ENCODE results near the gene ELMO1. TPM values are rescaled to one million over a fixed set of nuclear protein-coding genes. Genes with fewer than 3 reads are reported as not detected.

Gene ELMO1
- polyA plus RNA-seq, 2 of the 4 experiments (the other 2 are of a cell fraction) = 2.3 to 6.1 TPM

- TF ChIP-seq MAFK (IDR thresholded peaks at IDR 0.05; ENCODE audit: partially characterized antibody) (peak; percentile 32), RAD21 (conservative IDR thresholded peaks at IDR 0.05 in 1 of 2, IDR thresholded peaks at IDR 0.05 in 1 of 2) (peak; percentile 38 to 58; a peak in 3 of 5 replicates), HOXB13 (CRISPR knock-in tag; IDR thresholded peaks at IDR 0.05; ENCODE audit: low read depth) (no peak), POLR2AphosphoS2 (conservative IDR thresholded peaks at IDR 0.05; ENCODE audit: low read length) (no peak), SMC3 (IDR thresholded peaks at IDR 0.05) (peak; percentile 41; the same call in 2 of the 3 replicates)
- TF ChIP-seq, protein P1, sequence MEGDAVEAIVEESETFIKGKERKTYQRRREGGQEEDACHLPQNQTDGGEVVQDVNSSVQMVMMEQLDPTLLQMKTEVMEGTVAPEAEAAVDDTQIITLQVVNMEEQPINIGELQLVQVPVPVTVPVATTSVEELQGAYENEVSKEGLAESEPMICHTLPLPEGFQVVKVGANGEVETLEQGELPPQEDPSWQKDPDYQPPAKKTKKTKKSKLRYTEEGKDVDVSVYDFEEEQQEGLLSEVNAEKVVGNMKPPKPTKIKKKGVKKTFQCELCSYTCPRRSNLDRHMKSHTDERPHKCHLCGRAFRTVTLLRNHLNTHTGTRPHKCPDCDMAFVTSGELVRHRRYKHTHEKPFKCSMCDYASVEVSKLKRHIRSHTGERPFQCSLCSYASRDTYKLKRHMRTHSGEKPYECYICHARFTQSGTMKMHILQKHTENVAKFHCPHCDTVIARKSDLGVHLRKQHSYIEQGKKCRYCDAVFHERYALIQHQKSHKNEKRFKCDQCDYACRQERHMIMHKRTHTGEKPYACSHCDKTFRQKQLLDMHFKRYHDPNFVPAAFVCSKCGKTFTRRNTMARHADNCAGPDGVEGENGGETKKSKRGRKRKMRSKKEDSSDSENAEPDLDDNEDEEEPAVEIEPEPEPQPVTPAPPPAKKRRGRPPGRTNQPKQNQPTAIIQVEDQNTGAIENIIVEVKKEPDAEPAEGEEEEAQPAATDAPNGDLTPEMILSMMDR (IDR thresholded peaks at IDR 0.05) = peak; percentile 27; the same call in 2 of the 3 replicates
- CTCF ChIA-PET = interaction anchor here (0.7 to 4.2 kb wide), 3 partner anchors 13 to 125 kb away, joined by 3 to 22 read pairs (median 5); no protein-coding TSS in a partner anchor
- H3K4me3 ChIP-seq = no peak overlapping the region
- POLR2A ChIA-PET = no interaction called here
- ATAC-seq = peak in 1 of 2 experiments; percentile 61; a peak in 3 of 6 replicates
- FAIRE-seq = no peak
- 81% methylated on average over 32 of the region's 32 CpGs for WGBS (ENCODE audit: missing lambda C conversion rate)
- H3K4me2 ChIP-seq = no peak overlapping the region
- peak in 1 of 2 experiments; percentile 9 for DNase-seq (ENCODE audit: low read depth in 1 of 2, low spot score in 1 of 2)
- H3K4me1 ChIP-seq = peaks cover 8% of the 10 kb centered on the region; the same call in 2 of the 3 replicates
- no peak overlapping the region for H3K27ac ChIP-seq
- no peaks in the 10 kb centered on the region for H3K9me3 ChIP-seq
Measured at GRCh38 chr7:37352974-37353948, 95.4 kb downstream of the ELMO1 start.

- DNase-seq (ENCODE audit: low read depth in 1 of 2, low spot score in 1 of 2) = no peak
- TF ChIP-seq E2F6 (IDR thresholded peaks at IDR 0.05; ENCODE audit: borderline replicate concordance, low read depth) (no peak), SMC3 (IDR thresholded peaks at IDR 0.05) (no peak), RAD21 (conservative IDR thresholded peaks at IDR 0.05 in 1 of 2, IDR thresholded peaks at IDR 0.05 in 1 of 2) (no peak), GATA3 (IDR thresholded peaks at IDR 0.05; ENCODE audit: borderline replicate concordance) (no peak), CHD4 (IDR thresholded peaks at IDR 0.05; ENCODE audit: borderline replicate concordance) (no peak), EHMT2 (IDR thresholded peaks at IDR 0.05; ENCODE audit: low read depth) (no peak), CEBPB (IDR thresholded peaks at IDR 0.05) (no peak), HOXA7 (CRISPR knock-in tag; IDR thresholded peaks at IDR 0.05) (no peak), FOXS1 (CRISPR knock-in tag; IDR thresholded peaks at IDR 0.05) (no peak), PBX3 (IDR thresholded peaks at IDR 0.05) (no peak), ELK1 (IDR thresholded peaks at IDR 0.05; ENCODE audit: low read depth, low read length) (no peak), JUNB (IDR thresholded peaks at IDR 0.05) (no peak), HDAC2 (IDR thresholded peaks at IDR 0.05) (no peak)
- TF ChIP-seq, protein P2, sequence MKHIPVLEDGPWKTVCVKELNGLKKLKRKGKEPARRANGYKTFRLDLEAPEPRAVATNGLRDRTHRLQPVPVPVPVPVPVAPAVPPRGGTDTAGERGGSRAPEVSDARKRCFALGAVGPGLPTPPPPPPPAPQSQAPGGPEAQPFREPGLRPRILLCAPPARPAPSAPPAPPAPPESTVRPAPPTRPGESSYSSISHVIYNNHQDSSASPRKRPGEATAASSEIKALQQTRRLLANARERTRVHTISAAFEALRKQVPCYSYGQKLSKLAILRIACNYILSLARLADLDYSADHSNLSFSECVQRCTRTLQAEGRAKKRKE (CRISPR knock-in tag; IDR thresholded peaks at IDR 0.05; ENCODE audit: low read depth) = no peak
- ChIA-PET CTCF (interaction anchor here (4.2 kb wide), 1 partner anchor 116 kb away, joined by 22 read pairs; no protein-coding TSS in a partner anchor), POLR2A (no interaction called here)
- Histone ChIP-seq H3K4me3 (no peak overlapping the region), H3K4me2 (no peak overlapping the region), H3K27ac (no peak overlapping the region), H3K4me1 (peaks cover 8% of the 10 kb centered on the region; the same call in 2 of the 3 replicates), H3K9me3 (no peaks in the 10 kb centered on the region)
- ATAC-seq = no peak
- no peak for FAIRE-seq
- 72% methylated on average over 13 of the region's 13 CpGs for WGBS (ENCODE audit: missing lambda C conversion rate)
Measured at GRCh38 chr7:37352251-37352880, 96.3 kb downstream of the ELMO1 start.

Measured in A549 (cell line).